GM21390 (cell line): Measurements from ENCODE around the gene CBX6.
"Not testable (repeated sequence)": the region's sequence is repeated elsewhere in the genome, so short reads cannot be mapped to it uniquely, and the experiment has no call there.

Experiments
- ATAC-seq: cut with Tn5 transposase; IDR thresholded peaks from one replicate; pipeline ENCODE4 v1.9.1; 2021; ENCODE audit not compliant: unreplicated experiment

The CBX6 gene

DNA sequence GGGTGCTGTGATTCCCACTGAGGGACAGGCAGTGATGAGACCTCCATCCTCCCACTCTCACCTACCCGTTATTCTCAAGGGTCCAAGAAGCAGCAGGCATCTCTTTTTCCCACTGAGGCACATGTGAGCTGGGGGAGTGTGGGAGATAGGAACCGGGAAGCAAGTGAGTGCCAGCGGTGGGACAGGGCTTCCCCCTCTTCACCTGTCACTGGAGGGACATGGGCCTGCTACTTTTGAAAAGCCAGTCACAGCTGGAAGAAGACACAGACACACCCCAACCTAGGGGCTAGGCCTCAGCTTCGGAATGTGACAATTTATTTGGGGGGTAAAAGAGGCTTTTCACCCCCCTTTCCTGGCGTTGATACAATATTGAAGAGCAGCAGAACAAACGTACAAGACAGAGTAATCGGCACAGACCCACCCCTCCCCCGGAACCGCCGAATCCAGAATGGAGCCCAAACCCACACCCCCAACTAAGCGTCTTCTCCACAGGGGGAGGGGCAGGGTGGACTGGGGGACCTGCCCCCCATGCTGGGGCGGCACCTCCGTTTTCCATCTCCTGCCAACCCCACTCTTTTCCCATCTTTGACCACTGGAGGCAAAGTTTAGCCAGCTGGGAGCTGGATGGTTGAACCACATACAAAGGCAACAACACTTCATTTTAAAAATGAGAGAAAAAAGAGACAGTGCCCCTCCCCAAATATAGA, 10.7 kb downstream of the CBX6 start:
- no peak for ATAC-seq

DNA sequence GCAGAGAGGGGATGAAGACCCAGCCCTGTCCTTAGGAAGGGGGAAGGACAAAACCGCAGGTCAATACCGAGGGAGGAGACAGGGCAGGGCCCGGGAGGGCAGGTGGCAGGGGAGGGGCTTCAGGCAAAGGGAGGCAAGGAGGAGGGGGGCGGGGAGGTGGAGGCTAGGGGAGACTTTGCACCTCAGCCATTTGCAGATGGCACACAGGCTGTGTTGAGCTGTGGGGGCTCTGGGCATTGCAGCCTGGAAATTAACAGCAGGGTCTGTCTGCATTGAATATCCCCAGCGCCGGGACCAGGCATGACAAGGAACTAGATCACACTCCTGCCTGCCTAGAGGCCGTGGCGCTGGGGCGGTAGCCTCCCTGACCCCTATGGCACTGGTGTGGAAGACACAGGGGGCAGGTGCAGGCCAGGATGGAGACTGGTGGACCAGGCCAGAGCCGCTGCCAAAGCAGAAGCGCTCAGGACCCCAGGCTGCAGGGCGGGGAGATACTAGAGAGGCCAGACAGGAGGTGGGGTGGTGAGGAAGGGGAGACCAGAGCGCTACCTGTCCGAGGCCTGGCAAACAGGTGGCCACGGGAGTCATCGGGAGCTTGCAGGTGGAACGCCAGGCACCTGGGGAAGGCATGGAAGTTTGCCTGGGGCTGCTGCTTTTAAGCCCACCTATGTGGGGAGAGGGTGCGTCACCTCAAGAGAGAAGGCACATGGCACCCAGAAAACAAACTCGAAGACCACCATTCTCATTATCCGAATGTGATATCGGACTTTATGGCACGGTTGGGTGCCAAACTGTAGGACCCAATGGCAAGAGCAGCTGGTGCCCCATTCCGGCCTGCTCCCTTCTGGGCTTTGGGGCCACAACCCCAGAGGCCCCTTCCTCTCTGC, 11.5 kb downstream of the CBX6 start:
- ATAC-seq: no peak

DNA sequence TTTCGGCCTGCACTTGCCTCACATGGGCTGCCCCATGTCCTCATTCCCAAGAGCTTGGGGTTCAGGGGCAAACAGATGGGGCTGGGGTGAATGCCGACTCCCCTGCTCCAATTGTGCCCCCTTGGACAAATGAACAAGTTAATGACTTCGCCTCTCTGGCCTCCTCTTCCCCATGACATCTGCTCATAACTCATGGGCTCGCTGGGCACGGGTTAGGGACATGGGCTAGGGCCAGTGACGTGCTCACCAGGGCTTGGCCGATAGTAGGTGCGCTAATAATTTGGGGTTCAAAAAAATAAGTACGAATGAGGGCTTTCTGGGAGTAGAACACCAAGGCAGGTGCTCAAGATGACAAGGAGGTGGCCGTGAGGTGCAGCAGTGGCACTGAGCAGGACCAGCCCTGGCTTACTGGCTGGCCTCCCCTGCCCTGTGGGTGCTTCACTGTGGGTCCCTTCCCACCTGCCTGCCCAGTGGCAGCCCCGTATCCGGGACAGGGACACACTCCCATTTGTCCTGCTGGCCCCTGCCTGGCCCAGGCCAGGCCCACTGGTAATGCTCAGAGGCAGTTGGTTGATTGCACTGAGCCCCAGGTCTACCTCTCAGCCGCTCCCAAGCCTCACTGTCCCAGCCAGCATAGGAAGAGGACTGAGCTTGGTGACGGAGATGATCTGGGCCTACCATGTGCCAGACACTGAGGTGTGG, 12.3 kb downstream of the CBX6 start:
- ATAC-seq: no peak

DNA sequence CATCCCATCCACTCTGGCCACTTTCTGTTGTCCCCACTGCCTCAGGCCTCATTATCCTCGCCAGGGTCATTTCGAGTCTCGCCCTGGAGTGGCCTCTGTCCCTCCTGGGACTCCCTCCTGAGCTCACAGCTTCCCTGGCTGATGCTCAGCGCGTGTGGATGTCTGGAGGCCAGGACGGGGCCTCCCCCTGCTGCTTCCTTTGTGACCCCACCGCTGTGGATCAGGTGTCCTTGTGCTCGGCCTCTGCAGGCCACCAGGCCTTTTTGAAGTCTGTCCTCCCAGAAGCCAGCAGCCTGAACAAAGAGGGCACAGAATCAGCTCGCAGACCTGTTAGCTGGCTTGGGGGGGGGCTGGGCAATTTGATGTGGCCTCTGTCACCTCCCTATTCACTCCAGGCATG, 13.5 kb downstream of the CBX6 start:
- ATAC-seq: no peak

DNA sequence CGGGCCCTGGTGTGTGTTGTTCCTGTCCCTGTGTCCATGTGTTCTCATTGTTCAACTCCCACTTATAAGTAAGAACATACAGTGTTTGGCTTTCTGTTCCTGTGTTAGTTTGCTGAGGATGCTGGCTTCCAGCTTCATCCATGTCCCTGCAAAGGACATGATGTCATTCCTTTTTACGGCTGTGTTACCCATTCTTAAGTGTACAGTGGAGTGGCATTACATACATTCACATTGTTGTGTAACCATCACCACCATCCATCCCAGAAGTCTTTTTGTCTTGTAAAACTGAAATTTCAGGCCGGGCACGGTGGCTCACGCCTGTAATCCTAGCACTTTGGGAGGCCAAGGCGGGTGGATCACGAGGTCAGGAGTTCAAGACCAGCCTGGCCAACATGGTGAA, 17.5 kb downstream of the CBX6 start:
- not testable (repeated sequence) for ATAC-seq

DNA sequence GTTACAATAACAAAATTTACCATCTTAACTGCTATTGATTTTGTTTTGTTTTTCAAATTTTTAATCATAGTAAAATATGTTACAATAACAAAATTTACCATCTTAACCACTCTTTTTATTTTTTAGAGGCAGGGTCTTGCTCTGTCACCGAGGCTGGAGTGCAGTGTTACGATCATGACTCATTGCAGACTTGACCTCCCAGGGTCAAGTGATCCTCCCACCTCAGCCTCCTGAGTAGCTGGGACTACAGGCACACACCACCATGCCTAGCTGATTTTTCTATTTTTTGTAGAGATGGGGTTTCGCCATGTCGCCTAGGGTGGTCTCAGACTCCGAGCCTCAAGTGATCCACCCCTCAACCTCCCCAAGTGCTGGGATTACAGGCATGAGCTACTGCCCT, 18.1 kb downstream of the CBX6 start:
- not testable (repeated sequence) for ATAC-seq

DNA sequence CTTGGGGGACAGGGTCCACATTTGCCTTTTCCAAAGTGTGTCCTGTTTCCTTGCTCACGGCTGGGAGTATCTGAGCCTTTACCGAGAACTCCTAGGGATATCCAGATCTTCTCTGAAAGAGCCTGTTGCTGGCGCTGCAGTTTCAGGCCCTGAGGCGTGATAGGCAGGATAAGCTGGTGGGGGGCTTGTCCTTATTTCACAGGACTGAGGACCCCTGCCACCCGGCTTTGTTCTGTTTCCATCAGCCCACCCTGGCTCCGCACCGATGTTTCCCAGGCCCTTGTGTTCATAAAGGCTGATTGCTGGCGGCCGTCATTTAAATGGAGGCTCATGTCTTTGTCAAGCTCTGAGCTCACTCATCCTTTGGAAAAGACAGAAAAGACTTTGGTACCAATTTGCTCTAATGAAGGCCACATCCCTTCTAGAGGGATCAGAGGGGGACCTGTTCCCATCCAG, 18.8 kb downstream of the CBX6 start:
- no peak for ATAC-seq

DNA sequence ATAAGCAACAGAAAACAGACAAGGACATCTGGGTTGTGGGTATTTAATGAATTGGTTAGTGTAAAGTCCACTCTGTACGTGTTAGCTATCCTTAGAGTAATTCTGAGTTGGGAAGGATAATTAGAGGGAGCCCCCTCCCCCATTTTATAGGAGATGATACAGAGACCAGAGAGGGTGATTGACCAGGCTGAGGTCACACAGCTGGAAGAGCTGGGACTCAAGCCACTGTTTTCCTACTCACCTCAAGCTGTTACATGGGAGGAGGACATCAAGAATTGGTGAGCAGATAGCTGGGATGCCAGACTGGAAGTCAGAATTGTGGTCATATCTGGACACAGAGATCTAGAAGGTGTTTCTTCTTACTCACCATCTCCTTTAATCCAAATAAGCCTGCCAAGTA, 19.5 kb downstream of the CBX6 start:
- ATAC-seq: no peak

DNA sequence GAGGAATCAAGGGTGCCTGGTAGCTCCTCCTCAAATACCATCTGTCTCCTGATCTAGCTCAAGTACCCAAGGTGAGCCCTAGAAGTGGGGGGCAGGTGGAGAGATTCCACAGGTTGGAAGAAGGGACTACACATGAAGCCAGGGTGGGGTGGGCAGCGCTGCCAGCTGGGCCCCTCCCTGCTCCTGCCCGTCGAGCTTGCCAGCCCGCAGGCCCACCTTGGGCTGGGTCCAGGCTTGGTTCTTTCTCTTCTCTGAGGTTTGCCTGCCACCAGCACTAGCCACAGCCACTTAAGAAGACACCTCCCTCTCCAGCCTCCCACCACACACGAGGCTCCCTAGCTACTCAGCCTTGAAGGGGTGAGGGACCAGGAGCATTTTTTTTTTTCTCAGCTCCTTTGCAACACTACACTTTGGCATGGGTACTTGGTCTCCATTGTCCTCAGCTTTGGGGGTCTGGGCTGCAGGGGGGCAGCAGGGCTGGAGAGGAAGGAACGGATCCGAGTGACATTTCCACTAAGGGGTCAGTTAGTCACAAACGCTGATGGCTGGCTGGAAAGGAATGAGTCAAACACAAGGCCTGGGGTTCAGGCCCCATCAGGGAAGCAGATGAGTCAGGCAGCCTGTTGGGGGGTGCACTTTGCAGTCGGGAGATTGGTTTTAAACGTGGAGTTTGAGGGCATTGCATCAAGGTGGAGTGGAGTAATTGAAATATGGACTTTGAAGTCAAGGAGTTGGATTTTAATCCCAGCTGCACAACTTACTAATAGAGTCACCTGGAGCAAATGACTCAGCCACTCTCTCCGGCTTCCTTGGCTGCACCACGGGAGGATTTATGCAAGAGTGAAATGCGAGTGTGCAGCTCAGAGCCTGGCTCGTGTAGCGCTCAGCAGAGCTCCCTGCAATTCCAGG, 20.8 kb downstream of the CBX6 start:
- no peak for ATAC-seq

DNA sequence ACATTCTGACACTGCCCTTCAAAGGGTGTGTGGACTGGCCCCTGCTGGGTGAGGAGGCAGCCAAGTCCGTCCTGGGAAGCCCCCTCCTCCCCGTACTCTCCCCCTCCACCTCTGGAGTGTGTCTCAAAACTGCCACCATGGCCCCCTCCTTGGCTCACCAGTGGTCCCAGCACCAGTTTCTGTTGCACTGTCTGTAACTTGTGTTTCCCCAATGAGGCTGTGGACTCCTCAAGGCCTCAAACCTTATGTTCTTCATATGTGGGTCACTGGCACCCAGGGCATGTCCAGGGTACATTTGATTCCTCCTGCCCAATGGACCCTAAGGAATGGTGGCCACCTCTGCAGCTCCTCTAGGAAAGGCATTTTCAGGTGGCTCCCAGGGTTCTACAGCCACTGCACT, 21.6 kb downstream of the CBX6 start:
- ATAC-seq: no peak

DNA sequence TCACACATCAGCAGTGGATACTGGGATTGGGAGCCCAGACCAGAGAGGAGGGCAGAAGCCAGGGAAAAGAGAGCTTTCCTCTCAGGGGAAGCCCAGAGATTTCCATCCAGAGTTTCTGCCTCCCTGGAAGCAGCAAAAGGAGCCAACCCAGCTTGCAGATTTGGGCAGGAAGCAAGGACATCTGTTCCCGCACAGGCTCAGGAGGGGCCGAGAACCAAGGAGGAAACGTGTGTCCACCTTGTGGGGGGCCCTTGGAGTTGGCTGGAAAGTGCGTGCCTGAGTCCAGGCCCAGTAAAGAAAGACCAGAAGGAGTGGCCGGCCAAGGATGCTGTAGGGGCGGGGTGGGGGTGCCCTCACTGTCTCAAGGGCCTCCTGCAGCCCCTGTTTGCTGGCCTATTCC, 22.2 kb downstream of the CBX6 start:
- ATAC-seq: no peak

DNA sequence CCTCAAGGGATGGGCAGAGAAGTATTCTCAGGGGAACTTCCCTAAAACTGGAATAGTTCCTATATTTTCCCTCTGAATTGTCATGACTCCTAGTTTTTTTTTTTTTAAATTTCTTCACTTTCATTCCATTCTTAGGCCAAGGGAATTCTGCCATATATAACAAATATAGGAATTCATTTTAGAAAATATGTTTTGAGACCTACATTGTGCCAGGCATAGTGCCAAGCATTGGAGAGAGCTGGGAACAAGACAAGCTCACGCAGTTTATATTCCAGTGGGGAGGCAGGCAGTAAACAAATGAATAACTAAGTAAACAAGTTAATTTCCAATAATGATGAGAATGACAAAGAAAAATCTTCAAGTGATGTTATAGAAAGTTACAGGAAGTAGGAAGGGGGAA, 25.6 kb downstream of the CBX6 start:
- ATAC-seq: no peak

DNA sequence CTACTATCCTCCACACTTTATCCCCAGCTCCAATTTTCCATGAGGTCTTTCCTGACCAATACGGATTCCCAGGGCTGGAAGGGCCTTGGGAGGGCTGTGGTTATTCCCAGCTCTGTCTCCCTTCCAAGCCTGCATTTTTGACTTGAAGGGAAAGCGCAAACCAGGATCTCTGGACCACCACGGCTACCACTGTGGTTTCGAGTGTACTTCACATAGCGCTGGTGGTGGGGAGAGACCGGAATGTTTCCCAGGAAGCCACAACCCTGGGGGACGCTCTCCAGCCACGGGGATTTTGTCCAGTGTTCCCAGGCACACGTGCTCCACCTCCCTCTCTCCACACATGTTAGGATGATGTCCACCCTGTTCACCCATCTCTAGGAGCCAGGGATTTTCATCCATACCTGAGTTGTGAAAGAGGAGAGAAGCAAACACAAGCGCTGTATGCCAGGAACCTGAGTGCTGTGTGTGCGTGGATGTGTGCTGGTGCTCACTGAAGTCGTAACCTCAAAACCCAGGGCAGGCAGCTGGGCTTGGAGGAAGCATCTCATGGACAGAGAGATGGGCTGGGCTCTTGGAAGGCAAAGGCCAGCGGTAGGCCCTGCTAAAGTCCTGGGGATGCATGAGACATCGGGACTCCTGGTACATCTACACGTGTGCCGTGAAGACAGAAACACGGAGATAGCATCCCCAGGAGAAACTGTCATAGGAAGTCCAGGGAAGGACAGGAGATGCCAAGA, 26.8 kb downstream of the CBX6 start:
- no peak for ATAC-seq

DNA sequence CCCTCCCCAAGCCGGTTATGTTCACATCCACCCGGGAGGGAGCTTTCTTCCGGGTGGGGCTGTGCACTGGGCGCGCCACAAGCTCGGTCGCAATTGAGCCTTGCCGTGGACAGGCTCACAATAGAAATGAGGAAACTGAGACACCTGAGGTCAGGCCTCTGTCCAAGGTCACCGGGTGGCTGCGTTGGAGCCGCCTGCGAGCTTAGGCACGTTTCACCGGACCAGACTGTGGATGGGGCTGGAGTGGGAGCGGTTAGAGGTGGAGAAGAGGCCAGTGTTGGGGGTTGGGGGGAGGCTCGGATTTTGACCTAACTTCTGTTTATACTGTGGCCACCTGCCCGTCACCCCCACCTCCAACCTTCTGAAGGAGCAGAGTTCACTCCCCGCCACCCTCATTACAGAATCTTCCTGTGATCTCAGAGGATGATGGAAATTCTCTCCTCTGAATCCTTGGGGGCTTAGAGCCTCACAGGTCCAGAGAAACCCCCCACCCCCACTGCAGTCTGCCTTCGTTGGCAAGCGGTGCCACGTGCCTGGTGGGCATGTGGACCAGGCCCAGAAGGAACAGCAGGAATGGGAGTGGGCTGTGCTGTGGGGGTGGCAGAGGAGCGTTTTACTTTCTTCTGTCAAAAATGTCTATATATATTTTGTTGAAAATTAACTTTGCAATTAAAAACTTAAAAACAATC, 27.6 kb downstream of the CBX6 start:
- ATAC-seq: no peak

DNA sequence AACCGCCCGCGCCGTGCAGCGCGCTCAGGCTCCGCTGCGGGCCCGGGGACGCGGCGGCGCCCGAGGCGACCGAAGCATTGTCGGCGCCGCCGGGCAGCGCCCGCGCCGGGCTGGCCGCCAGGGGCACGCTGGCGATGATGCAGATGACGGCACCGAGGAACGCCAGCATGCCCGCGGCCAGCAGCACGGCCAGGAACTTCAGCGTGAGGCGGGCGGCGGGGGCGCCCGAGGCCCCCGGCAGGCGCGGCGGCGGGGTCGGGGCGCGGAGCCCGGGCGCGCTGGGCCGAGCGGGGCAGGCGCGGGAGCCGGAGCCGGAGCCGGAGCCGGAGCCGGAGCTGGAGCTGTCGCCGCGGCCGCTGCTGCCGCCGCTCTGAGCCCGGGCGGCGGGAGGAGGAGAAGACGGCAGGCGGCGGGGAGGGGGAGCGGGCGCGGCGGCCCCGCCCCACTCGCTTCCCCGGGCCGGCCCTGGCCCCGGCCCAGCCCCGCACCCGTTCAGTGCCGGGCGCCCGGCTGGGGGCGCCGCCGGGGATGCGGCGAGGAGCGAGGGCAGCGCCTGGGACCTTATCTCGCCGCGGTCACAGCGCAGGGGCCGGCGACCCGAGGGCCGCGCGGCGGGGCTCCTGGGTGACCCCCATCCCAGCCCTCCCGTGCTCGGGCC, 28.2 kb downstream of the CBX6 start, which contains the start of gene NPTXR:
TSS of gene NPTXR (minus strand) at position 372 of the 658 bp plus-strand sequence.
- no peak for ATAC-seq

DNA sequence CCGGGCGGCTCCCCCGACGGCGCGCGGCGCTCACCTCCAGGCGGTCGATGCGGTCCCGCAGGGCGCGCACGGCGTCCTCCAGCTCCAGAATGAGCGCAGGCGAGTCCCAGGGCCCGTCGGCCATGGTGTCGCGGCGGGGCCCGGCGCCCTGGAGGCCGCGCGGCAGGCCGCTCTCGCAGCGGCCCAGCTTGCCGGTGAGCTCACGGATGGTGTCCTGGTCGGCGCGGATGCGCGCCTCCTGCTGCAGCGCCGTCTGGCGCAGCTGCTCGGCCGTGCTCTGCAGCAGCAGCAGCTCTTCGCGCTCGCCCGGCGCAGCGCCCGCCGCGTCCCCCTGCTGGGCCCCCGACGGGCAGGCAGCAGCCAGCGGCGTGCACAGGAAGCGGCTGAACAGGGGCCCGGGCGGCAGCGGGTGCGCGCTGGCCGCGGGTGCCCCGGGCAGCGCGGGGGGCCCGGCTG, 28.8 kb downstream of the CBX6 start:
- ATAC-seq: no peak

DNA sequence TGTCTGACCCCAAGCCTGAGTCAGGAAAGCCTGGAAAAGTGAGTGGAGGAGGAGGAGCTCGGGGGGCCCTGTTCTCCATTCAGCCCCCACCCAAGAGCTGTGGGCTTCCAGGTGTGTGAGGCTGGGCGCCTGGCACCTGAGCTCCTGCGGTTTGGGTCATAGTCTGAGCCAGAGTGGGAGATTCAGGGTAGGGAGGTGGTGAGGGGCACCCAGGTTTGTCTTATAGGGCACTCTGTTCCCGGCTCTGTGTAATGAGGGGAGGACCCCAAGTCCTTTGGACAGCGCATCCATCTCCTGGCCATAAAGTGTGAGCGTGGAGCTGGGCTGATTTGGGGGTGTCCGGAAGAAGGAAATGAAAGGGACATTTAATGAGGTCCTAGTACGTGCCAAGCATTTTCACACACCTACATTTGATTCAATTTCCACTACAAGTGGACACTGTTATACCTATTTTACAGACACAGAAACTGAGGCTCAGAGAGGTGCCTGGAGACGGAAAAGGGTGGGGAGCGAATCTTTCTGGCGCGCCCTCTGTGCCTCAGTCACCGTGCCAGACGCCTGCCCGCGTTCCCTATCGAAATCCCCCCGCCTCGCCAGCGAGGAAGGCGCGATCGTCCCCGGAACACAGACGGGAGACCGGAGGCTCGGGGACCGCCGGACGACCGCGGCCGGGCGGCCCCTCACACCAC, 29.4 kb downstream of the CBX6 start:
- no peak for ATAC-seq

DNA sequence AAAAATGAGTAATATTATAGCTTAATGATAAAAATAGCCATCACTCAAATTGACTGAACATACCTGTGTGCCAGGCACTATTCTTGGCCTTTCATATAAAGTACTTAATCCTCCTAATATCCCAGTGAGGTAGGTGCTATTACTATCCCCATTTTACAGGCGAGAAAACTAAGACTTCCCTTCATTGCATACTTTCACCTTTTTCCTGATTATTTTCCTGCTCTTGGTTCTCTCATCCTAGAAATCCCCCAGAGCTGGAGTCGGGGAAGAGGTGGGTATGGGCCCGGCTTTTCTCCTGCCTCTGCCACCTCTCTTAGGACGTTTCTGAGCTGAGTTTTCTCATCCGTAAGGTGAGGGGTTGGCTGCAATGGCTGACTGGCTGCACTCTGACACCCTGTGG, 30.4 kb downstream of the CBX6 start:
- ATAC-seq: no peak
